Fibroblast of lung (primary cell): ENCODE measurements around the gene TMEM41A. TPM values are rescaled to one million over a fixed set of nuclear protein-coding genes. Genes with fewer than 3 reads are reported as not detected.

ENCODE experiments used
- DNase-seq, 2 donors: peaks; one replicate each; pipeline versions ENCODE4 v3.0.0 to v3.0.0-alpha.2; 2010; ENCODE audit warnings: low read depth in 2 of 2
- H2AFZ ChIP-seq: 2 replicates; pipeline ENCODE4 v1.5.1; 2012; ENCODE audit warnings: low read length, control low read depth, inconsistent platforms
- H3K27ac ChIP-seq: 2 replicates; pipeline ENCODE4 v1.5.1; 2011; ENCODE audit warnings: low read length, control low read depth; ENCODE audit not compliant: insufficient read depth
- H3K27me3 ChIP-seq: 2 replicates; pipeline ENCODE4 v1.5.1; 2011; ENCODE audit warnings: mild to moderate bottlenecking, low read length; ENCODE audit not compliant: control insufficient read depth, insufficient read depth
- H3K36me3 ChIP-seq: 2 replicates; pipeline ENCODE4 v1.5.1; 2011; ENCODE audit warnings: low read length; ENCODE audit not compliant: control insufficient read depth, insufficient read depth
- H3K4me1 ChIP-seq: 2 replicates; pipeline ENCODE4 v1.5.1; 2011; ENCODE audit warnings: low read length; ENCODE audit not compliant: control insufficient read depth, insufficient read depth; ENCODE audit errors: extremely low read depth
- H3K4me2 ChIP-seq: 2 replicates; pipeline ENCODE4 v1.5.1; 2011; ENCODE audit warnings: low read length, control low read depth; ENCODE audit not compliant: insufficient read depth; ENCODE audit errors: extremely low read depth
- H3K4me3 ChIP-seq, 4 experiments: fragments of 200-600 bp in 1 of 4; sonication (generic) in 1 of 4; replicated peaks in 1 of 4; 2 replicates each; pipeline ENCODE4 v1.5.1; 2011 to 2016; ENCODE audit warnings: low read length in 4 of 4, low read depth in 3 of 4, mild to moderate bottlenecking in 3 of 4, control low read depth in 2 of 4, inconsistent platforms in 1 of 4, mixed read lengths in 1 of 4; ENCODE audit not compliant: insufficient read depth in 1 of 4; ENCODE audit errors: control extremely low read depth in 1 of 4
- H3K79me2 ChIP-seq: 2 replicates; pipeline ENCODE4 v1.5.1; 2012; ENCODE audit warnings: mild to moderate bottlenecking, low read length, inconsistent platforms; ENCODE audit not compliant: control insufficient read depth, insufficient read depth
- H3K9ac ChIP-seq: 2 replicates; pipeline ENCODE4 v1.5.1; 2011; ENCODE audit warnings: mild to moderate bottlenecking, low read length, control low read depth; ENCODE audit not compliant: insufficient read depth
- H3K9me3 ChIP-seq: 2 replicates; pipeline ENCODE4 v1.5.1; 2012; ENCODE audit warnings: low read depth, low read length; ENCODE audit not compliant: control insufficient read depth, insufficient read depth
- H4K20me1 ChIP-seq: 2 replicates; pipeline ENCODE4 v1.5.1; 2011; ENCODE audit warnings: low read length; ENCODE audit not compliant: control insufficient read depth, insufficient read depth; ENCODE audit errors: extremely low read depth
- EZH2 ChIP-seq: IDR thresholded peaks from 2 replicates; pipeline ENCODE4 v1.5.1; 2012; ENCODE audit warnings: low read length, control low read depth, mild to moderate bottlenecking; ENCODE audit errors: missing control alignments
- polyA plus RNA-seq, 2 donors: library from polyadenylated mRNA; depleted of rRNA in 1 of 2; stranded (reverse) in 1 of 2; unstranded in 1 of 2; fragments of >200 nt; gene quantifications; 2 replicates each; pipeline ENCODE4 v1.2.1, GENCODE V29; 2011 to 2012; ENCODE audit warnings: missing spikeins in 1 of 2
- total RNA-seq: library from RNA; depleted of rRNA; stranded (reverse); fragments of >200 nt; gene quantifications from 2 replicates; pipeline ENCODE4 v1.2.1, GENCODE V29; 2014
- TF ChIP-seq, protein P1 (sequence below), 2 donors: IDR thresholded peaks in 1 of 2; conservative IDR thresholded peaks in 1 of 2; 1 replicate in 1 of 2; 2 replicates in 1 of 2; pipeline ENCODE4 v1.5.1; 2011 to 2012; ENCODE audit warnings: low read length in 2 of 2, control low read depth in 1 of 2, inconsistent platforms in 1 of 2, low read depth in 1 of 2, mild to moderate bottlenecking in 1 of 2

Gene TMEM41A
- total and polyA plus RNA-seq, 2 donors (not counting 1 experiment from before 2014, with no cell fraction given) = 8.3 to 18.2 TPM

DNA sequence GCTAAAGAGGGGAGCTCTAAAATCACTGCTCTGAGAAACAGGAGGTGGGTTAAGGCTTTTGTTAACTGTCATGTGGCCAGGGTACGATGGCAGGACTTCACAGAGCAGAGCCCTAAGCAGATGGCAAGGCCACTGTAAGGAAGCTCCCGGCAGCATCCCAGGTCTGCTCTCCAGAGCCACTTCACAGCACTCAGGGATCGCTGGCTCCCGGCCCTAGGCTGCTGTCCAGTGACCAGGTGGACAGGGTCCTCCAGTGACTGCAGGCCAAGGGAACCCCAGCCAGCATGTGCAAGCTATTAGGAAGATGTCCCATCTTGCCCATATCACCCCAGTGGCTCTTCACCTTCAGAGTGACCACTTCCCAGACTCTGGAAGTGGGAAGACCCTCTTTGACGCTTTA is 10.4 kb downstream of the TMEM41A start:
- Histone ChIP-seq H4K20me1 (no peaks in the 10 kb centered on the region), H3K9ac (no peak overlapping the region), H3K27me3 (no peaks in the 10 kb centered on the region), H3K4me1 (no peaks in the 10 kb centered on the region), H3K27ac (no peak overlapping the region), H3K9me3 (no peaks in the 10 kb centered on the region), H3K4me2 (no peak overlapping the region), H3K4me3 (no peak overlapping the region), H2AFZ (no peak overlapping the region), H3K79me2 (no peaks in the 10 kb centered on the region), H3K36me3 (peaks cover 4% of the 10 kb centered on the region)
- DNase-seq = no peak
- no peak for TF ChIP-seq EZH2
- TF ChIP-seq, protein P1, sequence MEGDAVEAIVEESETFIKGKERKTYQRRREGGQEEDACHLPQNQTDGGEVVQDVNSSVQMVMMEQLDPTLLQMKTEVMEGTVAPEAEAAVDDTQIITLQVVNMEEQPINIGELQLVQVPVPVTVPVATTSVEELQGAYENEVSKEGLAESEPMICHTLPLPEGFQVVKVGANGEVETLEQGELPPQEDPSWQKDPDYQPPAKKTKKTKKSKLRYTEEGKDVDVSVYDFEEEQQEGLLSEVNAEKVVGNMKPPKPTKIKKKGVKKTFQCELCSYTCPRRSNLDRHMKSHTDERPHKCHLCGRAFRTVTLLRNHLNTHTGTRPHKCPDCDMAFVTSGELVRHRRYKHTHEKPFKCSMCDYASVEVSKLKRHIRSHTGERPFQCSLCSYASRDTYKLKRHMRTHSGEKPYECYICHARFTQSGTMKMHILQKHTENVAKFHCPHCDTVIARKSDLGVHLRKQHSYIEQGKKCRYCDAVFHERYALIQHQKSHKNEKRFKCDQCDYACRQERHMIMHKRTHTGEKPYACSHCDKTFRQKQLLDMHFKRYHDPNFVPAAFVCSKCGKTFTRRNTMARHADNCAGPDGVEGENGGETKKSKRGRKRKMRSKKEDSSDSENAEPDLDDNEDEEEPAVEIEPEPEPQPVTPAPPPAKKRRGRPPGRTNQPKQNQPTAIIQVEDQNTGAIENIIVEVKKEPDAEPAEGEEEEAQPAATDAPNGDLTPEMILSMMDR (conservative IDR thresholded peaks at IDR 0.05 in 1 of 2, IDR thresholded peaks at IDR 0.05 in 1 of 2; ENCODE audit: low read depth in 1 of 2, low read length in 2 of 2) = no peak

DNA sequence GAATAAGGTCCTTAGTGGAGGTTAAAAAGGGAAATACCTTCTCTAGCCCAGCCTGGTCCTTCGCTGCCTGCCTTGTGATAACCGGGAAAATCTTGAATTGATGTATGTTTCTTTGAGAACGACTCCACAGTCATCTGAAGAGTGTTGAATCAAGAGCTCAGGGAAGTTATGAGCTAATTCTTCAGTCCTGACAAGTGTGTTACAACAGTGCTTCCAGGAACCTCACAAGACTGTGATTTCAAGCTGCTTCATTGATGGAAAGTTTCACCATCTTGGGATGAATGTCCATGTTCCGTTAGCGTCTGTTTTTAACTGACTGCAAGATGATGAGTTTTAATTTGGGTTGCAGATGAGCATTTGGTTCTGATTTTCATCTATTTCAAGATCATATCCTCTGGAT is 12.4 kb downstream of the TMEM41A start:
- H3K9ac ChIP-seq = no peak overlapping the region
- no peak for DNase-seq
- H3K36me3 ChIP-seq = peaks cover 4% of the 10 kb centered on the region
- H3K27ac ChIP-seq = no peak overlapping the region
- H2AFZ ChIP-seq = no peak overlapping the region
- no peaks in the 10 kb centered on the region for H3K27me3 ChIP-seq
- H3K79me2 ChIP-seq = no peaks in the 10 kb centered on the region
- no peak for TF ChIP-seq EZH2
- TF ChIP-seq, protein P1 (conservative IDR thresholded peaks at IDR 0.05 in 1 of 2, IDR thresholded peaks at IDR 0.05 in 1 of 2; ENCODE audit: low read depth in 1 of 2, low read length in 2 of 2) = no peak
- no peaks in the 10 kb centered on the region for H4K20me1 ChIP-seq
- H3K4me1 ChIP-seq = no peaks in the 10 kb centered on the region
- H3K4me2 ChIP-seq = no peak overlapping the region
- H3K4me3 ChIP-seq = no peak overlapping the region
- no peaks in the 10 kb centered on the region for H3K9me3 ChIP-seq

DNA sequence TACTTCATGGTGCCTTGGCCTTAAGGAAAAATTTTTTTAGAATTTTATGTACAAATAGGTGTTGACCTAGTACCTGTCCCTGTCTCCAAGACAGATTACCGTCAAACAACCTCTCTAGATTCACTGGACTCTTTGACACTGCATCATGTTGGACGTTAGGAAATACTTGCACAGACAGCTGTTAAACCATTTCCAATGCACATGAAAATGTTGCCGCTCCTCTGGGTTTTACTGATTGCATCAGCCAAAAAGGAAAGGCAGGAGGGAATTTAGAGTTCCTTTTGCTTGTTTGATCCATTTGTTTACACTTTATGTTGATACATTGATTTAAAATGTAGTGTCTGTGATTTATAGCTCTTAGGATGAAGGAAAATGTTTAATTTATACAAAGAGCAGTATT is 14.5 kb downstream of the TMEM41A start:
- no peaks in the 10 kb centered on the region for H3K27me3 ChIP-seq
- H3K9me3 ChIP-seq = no peaks in the 10 kb centered on the region
- no peaks in the 10 kb centered on the region for H4K20me1 ChIP-seq
- H2AFZ ChIP-seq = no peak overlapping the region
- H3K36me3 ChIP-seq = peaks cover 2% of the 10 kb centered on the region
- no peak overlapping the region for H3K27ac ChIP-seq
- no peak overlapping the region for H3K9ac ChIP-seq
- TF ChIP-seq, protein P1 (conservative IDR thresholded peaks at IDR 0.05 in 1 of 2, IDR thresholded peaks at IDR 0.05 in 1 of 2; ENCODE audit: low read depth in 1 of 2, low read length in 2 of 2) = no peak
- no peak for TF ChIP-seq EZH2
- no peak overlapping the region for H3K4me2 ChIP-seq
- no peaks in the 10 kb centered on the region for H3K79me2 ChIP-seq
- H3K4me3 ChIP-seq = no peak overlapping the region
- no peaks in the 10 kb centered on the region for H3K4me1 ChIP-seq
- no peak for DNase-seq
